ENCODE data around the gene PHLDA2. TPM values are rescaled to one million over a fixed set of nuclear protein-coding genes. Genes with fewer than 3 reads are reported as not detected.
A peak's percentile ranks its signal among the peaks of the same experiment; 100 is the strongest.

The PHLDA2 gene
- total and polyA plus RNA-seq, 2 experiments from 2014 or later = 3.8 to 16.5 TPM

- peaks cover 88% of the 10 kb centered on the region for H3K79me2 ChIP-seq (replicated peaks; ENCODE audit: insufficient read depth)
- Mint-ChIP-seq H3K27me3 (ENCODE audit: insufficient read depth, low read depth, poor library complexity) (peaks cover 4% of the 10 kb centered on the region), H3K27ac (peak overlapping the region; percentile 60; the same call in 1 of the 2 replicates), H3K36me3 (ENCODE audit: low read depth) (peaks cover 95% of the 10 kb centered on the region), H3K4me1 (peaks cover 29% of the 10 kb centered on the region), H3K9me3 (no peaks in the 10 kb centered on the region), H3K4me3 (no peak overlapping the region)
- H3K4me2 ChIP-seq = no peak overlapping the region
- no peak overlapping the region for H3K4me3 ChIP-seq
- H3K36me3 ChIP-seq (ENCODE audit: insufficient read depth) = peaks cover 63% of the 10 kb centered on the region
- 0 out of 2 replicates have a peak, but pooled peaks cover 24% of the 10 kb centered on the region for H3F3A ChIP-seq (replicated peaks; ENCODE audit: low read depth)
- ATAC-seq (no peak), DNase-seq (ENCODE audit: low spot score) (no peak)
- no peaks in the 10 kb centered on the region for H3K9me2 ChIP-seq (ENCODE audit: insufficient read depth)
- H3K27ac ChIP-seq (ENCODE audit: low read depth) = no peak overlapping the region
- no peak overlapping the region for H2AFZ ChIP-seq
- H3K4me1 ChIP-seq (ENCODE audit: insufficient read depth) = peaks cover 27% of the 10 kb centered on the region
- H4K20me1 ChIP-seq (replicated peaks; ENCODE audit: insufficient read depth) = peaks cover 70% of the 10 kb centered on the region
- TF ChIP-seq POLR2AphosphoS5 (IDR thresholded peaks at IDR 0.05; ENCODE audit: low read depth) (no peak), CTCF (conservative IDR thresholded peaks at IDR 0.05; ENCODE audit: low read depth in 2 of 2) (no peak), JUNB (IDR thresholded peaks at IDR 0.05; ENCODE audit: unreplicated experiment) (no peak), CREB1 (CRISPR knock-in tag; IDR thresholded peaks at IDR 0.05; ENCODE audit: low read depth) (no peak), ZNF114 (CRISPR knock-in tag; IDR thresholded peaks at IDR 0.05) (no peak), NANOG (IDR thresholded peaks at IDR 0.05; ENCODE audit: borderline replicate concordance) (no peak), STAT1 (IDR thresholded peaks at IDR 0.05; ENCODE audit: unreplicated experiment) (no peak), ZNF331 (CRISPR knock-in tag; IDR thresholded peaks at IDR 0.05; ENCODE audit: low read depth) (no peak), EZH2 (IDR thresholded peaks at IDR 0.05; ENCODE audit: low read depth, unreplicated experiment) (no peak)
- TF ChIP-seq, protein P1, sequence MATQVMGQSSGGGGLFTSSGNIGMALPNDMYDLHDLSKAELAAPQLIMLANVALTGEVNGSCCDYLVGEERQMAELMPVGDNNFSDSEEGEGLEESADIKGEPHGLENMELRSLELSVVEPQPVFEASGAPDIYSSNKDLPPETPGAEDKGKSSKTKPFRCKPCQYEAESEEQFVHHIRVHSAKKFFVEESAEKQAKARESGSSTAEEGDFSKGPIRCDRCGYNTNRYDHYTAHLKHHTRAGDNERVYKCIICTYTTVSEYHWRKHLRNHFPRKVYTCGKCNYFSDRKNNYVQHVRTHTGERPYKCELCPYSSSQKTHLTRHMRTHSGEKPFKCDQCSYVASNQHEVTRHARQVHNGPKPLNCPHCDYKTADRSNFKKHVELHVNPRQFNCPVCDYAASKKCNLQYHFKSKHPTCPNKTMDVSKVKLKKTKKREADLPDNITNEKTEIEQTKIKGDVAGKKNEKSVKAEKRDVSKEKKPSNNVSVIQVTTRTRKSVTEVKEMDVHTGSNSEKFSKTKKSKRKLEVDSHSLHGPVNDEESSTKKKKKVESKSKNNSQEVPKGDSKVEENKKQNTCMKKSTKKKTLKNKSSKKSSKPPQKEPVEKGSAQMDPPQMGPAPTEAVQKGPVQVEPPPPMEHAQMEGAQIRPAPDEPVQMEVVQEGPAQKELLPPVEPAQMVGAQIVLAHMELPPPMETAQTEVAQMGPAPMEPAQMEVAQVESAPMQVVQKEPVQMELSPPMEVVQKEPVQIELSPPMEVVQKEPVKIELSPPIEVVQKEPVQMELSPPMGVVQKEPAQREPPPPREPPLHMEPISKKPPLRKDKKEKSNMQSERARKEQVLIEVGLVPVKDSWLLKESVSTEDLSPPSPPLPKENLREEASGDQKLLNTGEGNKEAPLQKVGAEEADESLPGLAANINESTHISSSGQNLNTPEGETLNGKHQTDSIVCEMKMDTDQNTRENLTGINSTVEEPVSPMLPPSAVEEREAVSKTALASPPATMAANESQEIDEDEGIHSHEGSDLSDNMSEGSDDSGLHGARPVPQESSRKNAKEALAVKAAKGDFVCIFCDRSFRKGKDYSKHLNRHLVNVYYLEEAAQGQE (IDR thresholded peaks at IDR 0.05; ENCODE audit: unreplicated experiment) = no peak
- TF ChIP-seq, protein P2, sequence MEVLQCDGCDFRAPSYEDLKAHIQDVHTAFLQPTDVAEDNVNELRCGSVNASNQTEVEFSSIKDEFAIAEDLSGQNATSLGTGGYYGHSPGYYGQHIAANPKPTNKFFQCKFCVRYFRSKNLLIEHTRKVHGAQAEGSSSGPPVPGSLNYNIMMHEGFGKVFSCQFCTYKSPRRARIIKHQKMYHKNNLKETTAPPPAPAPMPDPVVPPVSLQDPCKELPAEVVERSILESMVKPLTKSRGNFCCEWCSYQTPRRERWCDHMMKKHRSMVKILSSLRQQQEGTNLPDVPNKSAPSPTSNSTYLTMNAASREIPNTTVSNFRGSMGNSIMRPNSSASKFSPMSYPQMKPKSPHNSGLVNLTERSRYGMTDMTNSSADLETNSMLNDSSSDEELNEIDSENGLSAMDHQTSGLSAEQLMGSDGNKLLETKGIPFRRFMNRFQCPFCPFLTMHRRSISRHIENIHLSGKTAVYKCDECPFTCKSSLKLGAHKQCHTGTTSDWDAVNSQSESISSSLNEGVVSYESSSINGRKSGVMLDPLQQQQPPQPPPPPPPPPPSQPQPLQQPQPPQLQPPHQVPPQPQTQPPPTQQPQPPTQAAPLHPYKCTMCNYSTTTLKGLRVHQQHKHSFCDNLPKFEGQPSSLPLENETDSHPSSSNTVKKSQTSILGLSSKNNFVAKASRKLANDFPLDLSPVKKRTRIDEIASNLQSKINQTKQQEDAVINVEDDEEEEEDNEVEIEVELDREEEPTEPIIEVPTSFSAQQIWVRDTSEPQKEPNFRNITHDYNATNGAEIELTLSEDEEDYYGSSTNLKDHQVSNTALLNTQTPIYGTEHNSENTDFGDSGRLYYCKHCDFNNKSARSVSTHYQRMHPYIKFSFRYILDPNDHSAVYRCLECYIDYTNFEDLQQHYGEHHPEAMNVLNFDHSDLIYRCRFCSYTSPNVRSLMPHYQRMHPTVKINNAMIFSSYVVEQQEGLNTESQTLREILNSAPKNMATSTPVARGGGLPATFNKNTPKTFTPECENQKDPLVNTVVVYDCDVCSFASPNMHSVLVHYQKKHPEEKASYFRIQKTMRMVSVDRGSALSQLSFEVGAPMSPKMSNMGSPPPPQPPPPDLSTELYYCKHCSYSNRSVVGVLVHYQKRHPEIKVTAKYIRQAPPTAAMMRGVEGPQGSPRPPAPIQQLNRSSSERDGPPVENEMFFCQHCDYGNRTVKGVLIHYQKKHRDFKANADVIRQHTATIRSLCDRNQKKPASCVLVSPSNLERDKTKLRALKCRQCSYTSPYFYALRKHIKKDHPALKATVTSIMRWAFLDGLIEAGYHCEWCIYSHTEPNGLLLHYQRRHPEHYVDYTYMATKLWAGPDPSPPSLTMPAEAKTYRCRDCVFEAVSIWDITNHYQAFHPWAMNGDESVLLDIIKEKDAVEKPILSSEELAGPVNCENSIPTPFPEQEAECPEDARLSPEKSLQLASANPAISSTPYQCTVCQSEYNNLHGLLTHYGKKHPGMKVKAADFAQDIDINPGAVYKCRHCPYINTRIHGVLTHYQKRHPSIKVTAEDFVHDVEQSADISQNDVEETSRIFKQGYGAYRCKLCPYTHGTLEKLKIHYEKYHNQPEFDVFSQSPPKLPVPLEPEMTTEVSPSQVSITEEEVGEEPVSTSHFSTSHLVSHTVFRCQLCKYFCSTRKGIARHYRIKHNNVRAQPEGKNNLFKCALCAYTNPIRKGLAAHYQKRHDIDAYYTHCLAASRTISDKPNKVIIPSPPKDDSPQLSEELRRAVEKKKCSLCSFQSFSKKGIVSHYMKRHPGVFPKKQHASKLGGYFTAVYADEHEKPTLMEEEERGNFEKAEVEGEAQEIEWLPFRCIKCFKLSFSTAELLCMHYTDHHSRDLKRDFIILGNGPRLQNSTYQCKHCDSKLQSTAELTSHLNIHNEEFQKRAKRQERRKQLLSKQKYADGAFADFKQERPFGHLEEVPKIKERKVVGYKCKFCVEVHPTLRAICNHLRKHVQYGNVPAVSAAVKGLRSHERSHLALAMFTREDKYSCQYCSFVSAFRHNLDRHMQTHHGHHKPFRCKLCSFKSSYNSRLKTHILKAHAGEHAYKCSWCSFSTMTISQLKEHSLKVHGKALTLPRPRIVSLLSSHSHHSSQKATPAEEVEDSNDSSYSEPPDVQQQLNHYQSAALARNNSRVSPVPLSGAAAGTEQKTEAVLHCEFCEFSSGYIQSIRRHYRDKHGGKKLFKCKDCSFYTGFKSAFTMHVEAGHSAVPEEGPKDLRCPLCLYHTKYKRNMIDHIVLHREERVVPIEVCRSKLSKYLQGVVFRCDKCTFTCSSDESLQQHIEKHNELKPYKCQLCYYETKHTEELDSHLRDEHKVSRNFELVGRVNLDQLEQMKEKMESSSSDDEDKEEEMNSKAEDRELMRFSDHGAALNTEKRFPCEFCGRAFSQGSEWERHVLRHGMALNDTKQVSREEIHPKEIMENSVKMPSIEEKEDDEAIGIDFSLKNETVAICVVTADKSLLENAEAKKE (CRISPR knock-in tag; IDR thresholded peaks at IDR 0.05) = no peak
- H3K27me3 ChIP-seq (ENCODE audit: insufficient read depth) = no peaks in the 10 kb centered on the region
Observed at GRCh38 chr11:2963761-2964160, 34.5 kb upstream of the PHLDA2 start.
